ENCODE results near the gene JMJD8.
"Not testable (repeated sequence)": the region's sequence is repeated elsewhere in the genome, so short reads cannot be mapped to it uniquely, and the experiment has no call there.

Gene JMJD8

GRCh38 chr16:708959-709358 is 24.8 kb upstream of the JMJD8 start:
- DNase-seq (ENCODE audit: low spot score): no peak

- DNase-seq (ENCODE audit: low spot score): no peak
These were observed 23.9 kb upstream of the JMJD8 start for GRCh38 chr16:708019-708418.

- no peak for DNase-seq (ENCODE audit: low spot score)
These were observed 23.0 kb upstream of the JMJD8 start for GRCh38 chr16:707062-707538.

GRCh38 chr16:706189-707061 is 22.3 kb upstream of the JMJD8 start:
- DNase-seq (ENCODE audit: low spot score): no peak

GRCh38 chr16:705431-706188 is 21.5 kb upstream of the JMJD8 start, which contains the start of gene FBXL16:
Gene FBXL16, minus strand, starts transcription at chr16:705801. Its CDS starts 8,396 bp downstream, at chr16:697405.
- no peak for DNase-seq (ENCODE audit: low spot score)

GRCh38 chr16:704552-705380 is 20.6 kb upstream of the JMJD8 start:
- no peak for DNase-seq (ENCODE audit: low spot score)

- DNase-seq (ENCODE audit: low spot score): no peak
These were observed 19.9 kb upstream of the JMJD8 start for GRCh38 chr16:704047-704446.

- DNase-seq (ENCODE audit: low spot score): no peak
These were observed 19.3 kb upstream of the JMJD8 start for GRCh38 chr16:703406-703805.

- no peak for DNase-seq (ENCODE audit: low spot score)
These were observed 18.2 kb upstream of the JMJD8 start for GRCh38 chr16:702341-702740.

- DNase-seq (ENCODE audit: low spot score): no peak
These were observed 16.8 kb upstream of the JMJD8 start for GRCh38 chr16:700684-701584.

- DNase-seq (ENCODE audit: low spot score): no peak
These were observed 15.0 kb upstream of the JMJD8 start for GRCh38 chr16:698911-699671.

- no peak for DNase-seq (ENCODE audit: low spot score)
These were observed 11.4 kb upstream of the JMJD8 start for GRCh38 chr16:695355-696089.

GRCh38 chr16:694863-695354 is 10.8 kb upstream of the JMJD8 start:
- DNase-seq (ENCODE audit: low spot score): no peak

GRCh38 chr16:694187-694862 is 10.2 kb upstream of the JMJD8 start:
- DNase-seq (ENCODE audit: low spot score): no peak

GRCh38 chr16:693766-694165 is 9.6 kb upstream of the JMJD8 start:
- DNase-seq (ENCODE audit: low spot score): no peak

GRCh38 chr16:693364-693763 is 9.2 kb upstream of the JMJD8 start:
- no peak for DNase-seq (ENCODE audit: low spot score)

GRCh38 chr16:692356-693108 is 8.4 kb upstream of the JMJD8 start:
- no peak for DNase-seq (ENCODE audit: low spot score)

- not testable (repeated sequence) for DNase-seq (ENCODE audit: low spot score)
These were observed 7.1 kb upstream of the JMJD8 start for GRCh38 chr16:691242-691641.

All from hepatic stellate cell (primary cell).